DMS 273 (cell line): Measurements from ENCODE around the gene LAMB3.
"Not testable (repeated sequence)": the region's sequence is repeated elsewhere in the genome, so short reads cannot be mapped to it uniquely, and the experiment has no call there.

Experiments
- DNase-seq: peaks from one replicate; lab custom pipeline; 2025; ENCODE audit not compliant: unreplicated experiment; lab: John Stamatoyannopoulos, UW

The LAMB3 gene

GRCh38 chr1:209652121-209652735 is at the start of gene LAMB3:
Gene LAMB3, minus strand, starts transcription at chr1:209652425. Its CDS starts 1,481 bp downstream, at chr1:209650944.
- peak; percentile 65 for DNase-seq

- not testable (repeated sequence) for DNase-seq
These were observed 48.5 kb upstream of the LAMB3 start for GRCh38 chr1:209700686-209701085.

GRCh38 chr1:209697126-209697525 is 44.9 kb upstream of the LAMB3 start:
- DNase-seq, result no peak

- DNase-seq, result no peak
These were observed 44.4 kb upstream of the LAMB3 start for GRCh38 chr1:209696673-209697072.

- peak; percentile 92 for DNase-seq
These were observed 40.7 kb upstream of the LAMB3 start for GRCh38 chr1:209692745-209693504.

GRCh38 chr1:209692296-209692695 is 40.1 kb upstream of the LAMB3 start:
- no peak for DNase-seq

GRCh38 chr1:209691237-209691636 is 39.0 kb upstream of the LAMB3 start:
- DNase-seq, result no peak

- DNase-seq, result peak; percentile 55
These were observed 37.3 kb upstream of the LAMB3 start for GRCh38 chr1:209689477-209689876.

- peak; percentile 13 for DNase-seq
These were observed 36.6 kb upstream of the LAMB3 start for GRCh38 chr1:209688746-209689234.

GRCh38 chr1:209686322-209686721 is 34.1 kb upstream of the LAMB3 start:
- DNase-seq, result no peak

GRCh38 chr1:209685821-209686220 is 33.6 kb upstream of the LAMB3 start:
- no peak for DNase-seq

- DNase-seq, result no peak
These were observed 26.8 kb upstream of the LAMB3 start for GRCh38 chr1:209678981-209679539.

- peak; percentile 43 for DNase-seq
These were observed 23.4 kb upstream of the LAMB3 start for GRCh38 chr1:209675565-209676154.

GRCh38 chr1:209674957-209675564 is 22.8 kb upstream of the LAMB3 start, which contains the start of gene G0S2:
Gene G0S2, plus strand, starts transcription at chr1:209675412. Its CDS starts 273 bp downstream, at chr1:209675685.
- DNase-seq, result peak; percentile 71

GRCh38 chr1:209673631-209674417 is 21.6 kb upstream of the LAMB3 start:
- no peak for DNase-seq

- DNase-seq, result no peak
These were observed 20.7 kb upstream of the LAMB3 start for GRCh38 chr1:209672705-209673630.

- DNase-seq, result no peak
These were observed 18.3 kb upstream of the LAMB3 start for GRCh38 chr1:209670441-209671082.

- DNase-seq, result no peak
These were observed 15.5 kb upstream of the LAMB3 start for GRCh38 chr1:209667708-209668107.

GRCh38 chr1:209667103-209667502 is 14.9 kb upstream of the LAMB3 start:
- DNase-seq, result no peak
